Ramos (cell line): Measurements from ENCODE around the gene AKR1A1.

ENCODE experiments used
- in situ Hi-C: fragments of 300-500 bp; cut with MboI; formaldehyde crosslinking; loops from one replicate; pipeline ENCODE4 v1.14.3; 2022; ENCODE audit warnings: low sequenced_read_pairs; ENCODE audit not compliant: unreplicated experiment

Gene AKR1A1

GRCh38 chr1:45521413-45522323 lies 29.0 kb upstream of the AKR1A1 start, which contains the start of gene PRDX1:
Gene PRDX1, minus strand, starts transcription at chr1:45521884. Its CDS starts 2,841 bp downstream, at chr1:45519043.
- in situ Hi-C loops = loop anchor here (25.0 kb wide), 1 partner anchor 709 kb away; the partner anchor contains the start of genes BTBD19, DYNLT4 and PLK3

- in situ Hi-C loops = loop anchor here (25.0 kb wide), 1 partner anchor 710 kb away; the partner anchor contains the start of genes BTBD19, DYNLT4 and PLK3
Measured at GRCh38 chr1:45522324-45523104, 28.1 kb upstream of the AKR1A1 start.

GRCh38 chr1:45523516-45523915 lies 27.1 kb upstream of the AKR1A1 start:
- in situ Hi-C loops = loop anchor here (25.0 kb wide), 1 partner anchor 711 kb away; the partner anchor contains the start of genes BTBD19, DYNLT4 and PLK3

- in situ Hi-C loops = loop anchor here (25.0 kb wide), 1 partner anchor 712 kb away; the partner anchor contains the start of genes BTBD19, DYNLT4 and PLK3
Measured at GRCh38 chr1:45523975-45524374, 26.7 kb upstream of the AKR1A1 start.

- in situ Hi-C loops = no loop called here
Measured at GRCh38 chr1:45526135-45526644, 24.4 kb upstream of the AKR1A1 start.

GRCh38 chr1:45530632-45531135 lies 19.9 kb upstream of the AKR1A1 start:
- in situ Hi-C loops = no loop called here

GRCh38 chr1:45531873-45532272 lies 18.8 kb upstream of the AKR1A1 start:
- in situ Hi-C loops = no loop called here

GRCh38 chr1:45535988-45536766 lies 14.4 kb upstream of the AKR1A1 start:
- in situ Hi-C loops = no loop called here

GRCh38 chr1:45536886-45537285 lies 13.7 kb upstream of the AKR1A1 start:
- in situ Hi-C loops = no loop called here

- in situ Hi-C loops = no loop called here
Measured at GRCh38 chr1:45541193-45541592, 9.4 kb upstream of the AKR1A1 start.

GRCh38 chr1:45542591-45542990 lies 8.0 kb upstream of the AKR1A1 start:
- in situ Hi-C loops = no loop called here

- in situ Hi-C loops = no loop called here
Measured at GRCh38 chr1:45543581-45544417, 6.8 kb upstream of the AKR1A1 start.

GRCh38 chr1:45544530-45544929 lies 6.1 kb upstream of the AKR1A1 start:
- in situ Hi-C loops = no loop called here

- in situ Hi-C loops = no loop called here
Measured at GRCh38 chr1:45545019-45545493, 5.6 kb upstream of the AKR1A1 start.

GRCh38 chr1:45545553-45546310 lies 4.9 kb upstream of the AKR1A1 start:
- in situ Hi-C loops = no loop called here

GRCh38 chr1:45551684-45552083 lies 1.1 kb downstream of the AKR1A1 start:
- in situ Hi-C loops = no loop called here

- in situ Hi-C loops = no loop called here
Measured at GRCh38 chr1:45552331-45552730, 1.7 kb downstream of the AKR1A1 start.

GRCh38 chr1:45554198-45554597 lies 3.6 kb downstream of the AKR1A1 start:
- in situ Hi-C loops = no loop called here
